GM19240 (cell line): ENCODE results near the gene SCAF4.

Experiments
- DNase-seq: peaks from one replicate; pipeline ENCODE4 v3.0.0; 2011; ENCODE audit warnings: low spot score; ENCODE audit not compliant: insufficient read length

The SCAF4 gene

DNA sequence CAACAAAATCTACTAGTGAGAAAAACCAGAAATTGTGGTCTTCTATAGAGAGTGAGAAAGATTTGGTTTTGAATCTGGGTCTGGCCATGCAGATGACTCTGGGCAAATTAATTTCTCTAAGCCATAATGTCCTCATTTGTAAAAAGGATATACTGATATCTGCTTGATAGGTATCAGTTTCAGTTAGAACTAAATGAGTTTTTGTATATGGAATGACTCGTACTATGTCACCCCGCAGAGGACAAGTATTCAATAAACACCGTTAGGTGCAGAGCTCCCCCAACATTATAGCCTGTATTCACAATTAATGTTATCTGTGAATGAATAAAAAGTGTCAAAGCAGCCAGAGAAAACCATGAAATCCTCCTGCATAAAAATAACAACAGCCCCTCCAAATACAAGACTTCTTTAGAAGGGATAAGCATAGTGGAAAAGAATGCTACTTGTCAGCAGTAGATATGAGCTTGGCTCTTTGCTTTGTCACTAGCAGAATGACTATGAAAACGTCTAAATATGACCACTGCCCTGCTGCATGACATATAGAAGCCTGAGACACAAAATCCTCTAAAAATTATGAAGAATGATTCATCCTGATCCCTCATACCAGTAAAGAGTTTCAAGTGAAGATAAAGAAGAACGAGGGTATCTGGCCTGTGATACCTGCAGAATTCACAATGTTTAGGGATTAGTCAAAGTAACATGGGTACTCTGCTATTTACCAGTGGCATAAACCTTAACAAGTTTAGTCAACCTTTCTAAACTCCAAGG is 17.8 kb downstream of the SCAF4 start:
- no peak for DNase-seq

DNA sequence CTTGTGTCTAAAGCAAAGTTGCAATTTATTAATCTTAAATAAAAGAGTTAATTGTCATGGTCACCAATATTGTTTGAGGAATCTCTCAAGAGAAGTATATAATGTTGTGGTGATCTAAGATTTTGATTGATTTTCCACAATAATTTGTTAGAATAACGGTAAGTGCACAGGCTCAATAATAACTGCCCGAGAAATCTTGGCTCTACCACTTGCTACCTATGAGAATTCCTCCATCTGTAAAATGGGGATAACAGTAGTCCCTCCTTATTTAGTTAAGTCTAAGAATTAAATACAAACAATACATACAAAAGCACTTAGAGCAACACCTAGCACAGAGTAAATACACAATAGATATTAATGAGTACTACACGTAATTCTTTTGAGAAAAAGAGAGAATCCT is 18.8 kb downstream of the SCAF4 start:
- DNase-seq: no peak

GRCh38 chr21:31711745-31712285 is 20.1 kb downstream of the SCAF4 start:
- DNase-seq: no peak

DNA sequence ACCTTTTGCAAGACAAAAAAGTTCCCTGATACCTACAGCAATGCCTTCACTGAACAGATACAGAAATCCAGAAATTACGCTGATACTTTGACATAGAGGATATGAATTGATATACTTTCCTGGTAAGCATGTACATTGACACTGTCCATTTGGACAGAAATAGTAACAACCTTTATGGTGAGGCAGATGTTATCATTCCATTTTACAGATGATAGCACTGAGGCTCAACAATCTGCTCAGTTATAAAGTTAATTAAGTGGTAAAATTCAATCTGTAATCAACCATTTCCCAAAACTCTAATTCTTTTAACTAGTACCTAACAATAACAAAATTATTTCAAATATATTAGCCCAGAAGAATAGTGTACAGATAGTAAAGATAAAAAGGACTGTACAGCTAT is 20.6 kb downstream of the SCAF4 start:
- no peak for DNase-seq

GRCh38 chr21:31710586-31710985 is 21.3 kb downstream of the SCAF4 start:
- no peak for DNase-seq

DNA sequence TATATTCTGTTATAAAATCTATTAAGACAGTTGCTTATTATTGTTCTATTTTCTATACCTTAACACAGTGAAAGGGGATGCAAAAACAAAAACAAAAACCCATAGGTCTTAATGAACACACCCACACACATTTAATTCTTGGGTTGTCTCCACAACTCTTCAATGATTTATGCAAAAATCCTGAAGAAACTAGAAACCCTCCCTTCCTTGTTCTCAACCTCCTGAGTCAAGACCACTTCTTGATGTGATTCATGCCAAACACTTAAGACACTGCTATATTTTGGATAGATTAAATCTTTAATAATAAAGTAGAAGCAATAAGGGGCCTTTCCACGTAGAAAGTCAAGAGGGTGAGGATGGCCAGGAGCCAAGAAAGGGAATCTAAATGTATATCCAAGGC is 23.4 kb downstream of the SCAF4 start:
- no peak for DNase-seq

- DNase-seq: no peak
These were observed 24.4 kb downstream of the SCAF4 start for GRCh38 chr21:31707499-31707898.

GRCh38 chr21:31706562-31706961 is 25.4 kb downstream of the SCAF4 start:
- DNase-seq: no peak

GRCh38 chr21:31700040-31700439 is 31.9 kb downstream of the SCAF4 start:
- DNase-seq: no peak

DNA sequence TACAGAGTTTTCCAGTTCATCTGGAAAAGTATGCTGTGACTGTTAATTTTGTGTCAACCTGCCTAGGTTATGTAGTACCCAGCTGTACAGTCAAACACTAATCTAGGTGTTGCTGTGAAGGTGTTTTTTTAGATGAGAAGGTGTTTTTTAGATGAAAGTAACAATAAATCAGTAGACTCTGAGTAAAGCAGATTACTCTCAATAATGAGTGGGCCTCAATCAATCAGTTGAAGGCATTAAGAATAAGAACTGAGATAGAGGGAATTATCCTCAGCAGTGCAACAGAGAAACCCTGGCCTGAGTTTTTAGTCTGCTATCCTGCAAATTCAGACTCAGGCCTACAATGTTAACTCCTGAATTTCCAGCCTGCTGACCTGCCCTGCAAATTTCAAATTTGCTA is 33.5 kb downstream of the SCAF4 start:
- DNase-seq: no peak

DNA sequence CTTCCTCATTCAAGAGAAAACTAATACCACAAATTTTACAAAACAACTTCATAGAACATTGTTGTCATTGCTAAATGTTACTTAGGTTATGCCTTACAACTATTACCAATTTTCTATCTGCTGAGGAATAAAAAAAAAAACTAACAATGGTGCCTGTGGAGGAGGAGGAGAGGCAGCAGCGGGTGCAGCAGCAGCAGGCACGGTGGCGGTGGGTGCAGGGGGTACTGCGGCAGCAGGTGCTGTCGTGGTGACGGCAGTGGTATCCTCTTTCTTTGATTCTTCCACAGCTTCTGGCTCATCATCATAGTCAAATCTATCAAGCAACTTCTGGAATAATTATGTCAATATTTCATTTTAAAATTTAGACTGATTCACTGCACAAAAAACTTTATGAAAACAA is 35.5 kb downstream of the SCAF4 start:
- DNase-seq: no peak

DNA sequence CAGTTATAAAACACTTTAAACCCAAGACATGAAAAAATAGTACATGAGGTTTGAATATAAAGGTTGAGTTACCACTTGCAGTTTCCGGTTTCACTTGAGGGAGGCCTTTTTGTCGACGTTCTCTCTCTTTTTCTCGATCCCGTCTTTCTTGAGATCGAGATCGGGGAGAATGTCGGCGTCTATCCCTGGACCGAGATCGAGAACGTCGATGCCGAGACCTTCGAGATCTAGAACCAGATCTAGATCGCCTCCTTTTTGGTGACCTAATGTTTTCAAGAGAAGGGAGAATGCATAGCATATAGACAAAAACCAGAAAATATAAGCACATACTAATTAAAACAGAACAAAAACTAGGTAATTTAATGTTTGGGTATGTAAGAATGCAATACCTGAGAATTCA is 38.7 kb downstream of the SCAF4 start:
- no peak for DNase-seq

- no peak for DNase-seq
These were observed 43.1 kb downstream of the SCAF4 start for GRCh38 chr21:31688603-31689368.

DNA sequence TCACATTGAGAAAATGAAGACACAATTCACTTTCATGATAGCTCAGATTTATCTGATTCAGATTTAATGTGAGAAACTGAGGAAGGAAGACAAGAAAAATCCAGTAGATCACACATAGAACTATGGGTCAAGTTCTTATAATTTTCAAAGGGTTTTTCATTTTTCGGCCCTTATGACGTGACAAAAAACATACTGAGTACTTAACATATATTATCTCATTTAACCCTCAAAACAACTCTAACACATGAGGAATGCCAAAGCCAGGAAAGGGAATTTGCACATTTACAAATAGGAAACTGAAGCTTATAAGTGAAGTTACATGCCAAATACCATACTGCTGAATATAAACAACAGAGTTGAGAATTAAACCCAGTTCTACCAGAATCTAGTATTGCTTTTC is 44.8 kb downstream of the SCAF4 start:
- DNase-seq: no peak

DNA sequence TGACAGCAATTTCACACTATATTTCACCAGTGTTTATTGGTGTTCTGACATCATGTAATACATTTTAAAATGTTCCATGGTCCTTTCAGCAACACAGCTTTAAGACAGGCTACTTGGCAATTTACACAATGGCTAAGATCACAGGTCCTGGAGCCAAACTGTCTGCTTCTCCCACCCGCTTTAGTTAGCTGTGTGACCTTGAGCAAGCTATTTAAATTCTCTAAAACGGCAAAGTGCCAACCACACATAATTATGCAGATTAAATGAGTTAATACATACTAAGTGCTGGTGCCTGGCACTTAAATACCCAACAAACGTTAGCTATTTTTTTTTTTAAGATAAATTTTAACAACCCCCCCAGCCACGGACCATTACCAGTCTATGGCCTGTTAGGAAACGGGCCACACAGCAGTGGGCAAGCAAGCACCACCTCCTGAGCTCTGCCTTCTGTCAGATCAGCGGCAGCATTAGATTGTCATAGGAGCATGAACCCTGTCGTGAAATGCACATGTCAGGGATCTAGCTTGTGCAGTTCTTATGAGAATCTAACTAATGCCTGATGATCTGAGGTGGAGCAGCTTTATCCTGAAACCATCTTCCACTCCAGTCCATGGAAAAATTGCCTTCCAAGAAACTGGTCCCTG is 45.5 kb downstream of the SCAF4 start:
- no peak for DNase-seq

GRCh38 chr21:31684918-31685317 is 47.0 kb downstream of the SCAF4 start:
- no peak for DNase-seq

GRCh38 chr21:31683029-31683428 is 48.9 kb downstream of the SCAF4 start:
- DNase-seq: no peak

- DNase-seq: no peak
These were observed 49.3 kb downstream of the SCAF4 start for GRCh38 chr21:31682620-31683019.

DNA sequence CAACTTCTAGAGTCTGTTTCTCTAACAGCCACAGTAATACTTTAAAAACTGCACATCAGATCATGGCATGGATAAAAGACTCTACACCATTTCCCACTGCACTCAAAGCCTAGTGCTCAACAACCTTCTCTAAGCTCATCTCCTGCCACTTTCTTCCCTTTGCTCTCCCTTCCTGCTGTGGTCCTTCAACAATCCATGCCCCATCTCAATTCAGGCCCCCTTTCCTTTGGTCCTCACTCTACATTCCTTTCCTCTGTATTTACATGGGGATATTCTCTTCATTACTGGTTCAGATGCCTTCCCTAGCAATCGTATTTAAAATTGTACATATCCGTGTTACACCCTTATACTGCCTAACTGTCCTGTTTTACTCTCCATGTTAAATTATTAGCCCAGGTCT is 53.4 kb downstream of the SCAF4 start:
- DNase-seq: no peak

DNA sequence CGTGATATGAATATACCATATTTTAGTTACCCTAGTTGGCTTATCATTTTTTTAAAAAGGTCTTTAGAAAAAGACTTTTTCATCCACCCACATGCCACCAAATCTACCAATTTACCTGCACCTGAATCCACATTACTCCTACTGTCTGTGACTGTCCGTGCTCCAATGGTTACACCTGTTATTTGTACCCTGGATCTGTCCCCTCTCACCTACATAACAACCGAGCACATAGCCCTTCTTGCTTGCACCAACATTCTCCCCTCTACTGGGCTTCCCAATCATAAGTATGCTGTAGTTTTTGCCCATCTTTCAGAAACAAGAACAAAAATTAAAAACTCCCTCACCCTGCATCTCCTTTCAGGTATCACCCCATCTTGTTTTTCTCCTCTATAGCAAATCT is 54.9 kb downstream of the SCAF4 start:
- no peak for DNase-seq

DNA sequence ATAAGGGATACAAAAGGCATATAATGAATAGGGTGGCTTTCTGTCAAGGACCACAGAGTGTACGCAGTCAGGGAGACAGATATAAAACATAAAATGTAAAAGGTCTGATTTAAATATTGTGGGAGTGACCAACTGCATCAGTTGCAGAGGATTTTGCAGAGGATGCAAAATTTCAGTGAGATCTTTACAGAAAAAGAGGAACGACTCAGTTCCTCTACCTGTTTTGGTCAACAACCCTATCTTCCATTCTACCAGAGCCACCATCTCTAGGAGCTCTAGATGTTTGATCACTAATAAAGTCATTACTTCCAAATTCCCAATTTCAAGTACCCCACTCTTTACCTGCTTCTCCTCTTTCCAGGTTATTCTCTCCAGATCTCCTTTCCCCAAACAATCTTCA is 56.0 kb downstream of the SCAF4 start:
- DNase-seq: no peak

- DNase-seq: no peak
These were observed 56.6 kb downstream of the SCAF4 start for GRCh38 chr21:31675318-31675717.
